Activated T-cell treated with anti-CD3 and anti-CD28 coated beads for 1 hour (primary cell): ENCODE measurements around the gene STPG4.
"Not testable (repeated sequence)": the region's sequence is repeated elsewhere in the genome, so short reads cannot be mapped to it uniquely, and the experiment has no call there.

Source experiments
- DNase-seq: peaks from one replicate; pipeline ENCODE4 v3.0.0-alpha.2; 2020; ENCODE audit warnings: low read depth

STPG4 gene, protein sequence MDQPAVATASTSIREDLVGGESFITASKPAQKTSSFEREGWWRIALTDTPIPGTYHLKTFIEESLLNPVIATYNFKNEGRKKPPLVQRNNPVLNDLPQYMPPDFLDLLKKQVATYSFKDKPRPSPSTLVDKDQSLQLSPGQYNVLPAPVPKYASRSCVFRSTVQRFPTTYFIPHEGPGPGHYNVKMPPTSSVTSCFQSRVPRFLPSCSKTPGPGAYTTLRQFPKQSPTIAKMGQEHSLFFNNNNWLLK

GRCh38 chr2:47155091-47155876, at the start of gene STPG4:
STPG4 (minus strand) TSS chr2:47155308; CDS start chr2:47155251, 57 bp downstream.
- no peak for DNase-seq

- no peak for DNase-seq
Observed at GRCh38 chr2:47204691-47205090, 49.6 kb upstream of the STPG4 start.

- DNase-seq = no peak
Observed at GRCh38 chr2:47203995-47204394, 48.9 kb upstream of the STPG4 start.

DNA sequence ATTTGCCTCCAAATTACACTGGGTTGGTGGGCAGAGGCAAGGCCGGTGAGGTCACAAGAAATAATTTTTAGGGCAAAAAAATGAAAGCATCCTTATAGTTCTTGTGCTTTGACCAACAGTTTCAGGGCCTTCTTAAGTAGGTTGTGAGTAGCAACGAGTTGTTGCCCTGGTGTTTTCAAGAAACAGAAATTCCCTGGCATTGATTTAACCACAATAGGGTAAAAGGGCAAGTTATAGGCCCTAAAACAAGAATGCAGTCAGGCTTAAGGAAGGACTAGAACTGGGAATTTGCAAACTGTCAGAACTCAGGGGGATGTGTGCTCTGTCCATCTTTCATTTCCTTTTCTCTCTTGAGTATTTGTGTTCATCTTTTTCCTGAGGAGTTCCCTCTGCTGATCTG, 46.1 kb upstream of the STPG4 start:
- DNase-seq = no peak

DNA sequence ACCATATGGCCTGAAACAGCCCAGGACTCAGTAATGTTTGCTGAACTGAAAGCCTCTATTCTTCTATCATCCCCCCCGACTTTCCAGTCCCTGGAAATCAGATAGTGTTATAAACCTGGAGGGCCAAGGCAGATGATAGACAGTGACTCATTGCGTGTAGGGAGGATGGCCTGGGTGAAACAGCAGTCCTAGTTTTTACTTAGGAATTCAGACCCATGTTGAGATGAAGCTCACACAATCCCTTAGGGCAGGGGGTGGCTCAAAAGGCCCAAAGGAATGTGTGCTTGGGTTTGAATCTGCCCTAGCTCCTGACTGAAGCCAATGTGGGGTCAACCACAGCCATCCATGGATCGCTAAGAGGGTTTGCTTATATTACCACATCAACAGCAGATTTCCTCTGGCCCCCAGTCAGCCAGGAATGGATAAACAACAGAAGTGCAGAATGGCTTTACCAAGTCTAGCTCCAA, 43.9 kb upstream of the STPG4 start:
- DNase-seq = no peak

DNA sequence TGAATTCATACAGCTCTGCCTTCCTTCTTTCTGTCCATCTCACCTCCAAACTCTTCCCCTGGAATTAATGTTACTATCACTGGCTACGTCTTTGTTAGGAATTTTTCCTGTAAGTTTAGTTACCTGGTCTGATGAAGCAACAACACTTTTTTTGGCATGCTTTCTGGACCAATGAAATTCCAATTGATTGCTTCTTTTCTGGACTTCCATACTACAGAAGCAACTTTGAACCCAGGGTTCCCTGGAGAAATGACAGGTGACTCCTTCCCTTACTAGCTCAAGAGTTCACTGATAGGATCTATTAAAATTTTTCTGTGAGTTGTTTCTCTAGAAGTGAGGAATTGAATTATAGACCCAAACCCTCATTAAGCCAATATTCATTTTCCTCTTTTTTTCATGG, 41.4 kb upstream of the STPG4 start:
- DNase-seq = no peak

GRCh38 chr2:47196046-47196445, 40.9 kb upstream of the STPG4 start:
- DNase-seq = no peak

DNA sequence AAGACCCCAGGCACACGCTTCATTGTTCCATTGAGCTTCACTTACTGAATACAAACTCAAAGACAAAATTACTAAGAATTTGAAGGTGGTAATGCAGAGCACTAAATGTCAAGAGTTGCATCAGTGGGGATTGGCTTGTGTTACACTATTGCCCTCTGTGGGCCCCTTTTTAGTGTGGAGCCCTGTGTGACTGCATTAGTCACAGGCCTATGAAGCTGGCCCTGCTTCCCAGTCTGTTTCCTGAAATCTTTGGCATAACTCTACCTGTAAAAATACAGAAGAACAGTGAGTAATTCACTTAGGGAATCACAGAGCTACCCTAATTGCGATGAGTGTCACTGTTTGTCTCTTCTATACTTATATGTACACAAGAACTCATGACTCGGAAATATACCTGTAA, 40.0 kb upstream of the STPG4 start:
- no peak for DNase-seq

- no peak for DNase-seq
Observed at GRCh38 chr2:47194410-47194809, 39.3 kb upstream of the STPG4 start.

DNA sequence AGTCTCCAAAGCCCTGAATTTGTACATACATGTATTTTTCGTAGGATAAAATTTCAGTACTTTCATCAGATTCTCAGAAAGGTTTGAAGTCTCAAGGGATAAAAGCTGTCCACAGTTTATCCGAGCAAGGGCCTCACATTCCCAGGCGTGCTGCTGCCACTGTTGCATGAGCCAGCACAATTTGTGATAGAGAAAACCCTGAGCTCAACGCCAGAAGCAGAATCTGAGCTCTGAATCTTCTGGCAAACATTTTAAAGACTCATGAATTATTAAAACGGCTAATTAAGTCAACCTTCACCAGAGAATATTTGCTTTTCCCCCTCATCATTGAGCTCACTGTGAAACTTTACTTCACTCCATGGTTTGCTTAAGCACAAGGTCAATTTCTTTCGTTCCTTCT, 38.5 kb upstream of the STPG4 start:
- no peak for DNase-seq

DNA sequence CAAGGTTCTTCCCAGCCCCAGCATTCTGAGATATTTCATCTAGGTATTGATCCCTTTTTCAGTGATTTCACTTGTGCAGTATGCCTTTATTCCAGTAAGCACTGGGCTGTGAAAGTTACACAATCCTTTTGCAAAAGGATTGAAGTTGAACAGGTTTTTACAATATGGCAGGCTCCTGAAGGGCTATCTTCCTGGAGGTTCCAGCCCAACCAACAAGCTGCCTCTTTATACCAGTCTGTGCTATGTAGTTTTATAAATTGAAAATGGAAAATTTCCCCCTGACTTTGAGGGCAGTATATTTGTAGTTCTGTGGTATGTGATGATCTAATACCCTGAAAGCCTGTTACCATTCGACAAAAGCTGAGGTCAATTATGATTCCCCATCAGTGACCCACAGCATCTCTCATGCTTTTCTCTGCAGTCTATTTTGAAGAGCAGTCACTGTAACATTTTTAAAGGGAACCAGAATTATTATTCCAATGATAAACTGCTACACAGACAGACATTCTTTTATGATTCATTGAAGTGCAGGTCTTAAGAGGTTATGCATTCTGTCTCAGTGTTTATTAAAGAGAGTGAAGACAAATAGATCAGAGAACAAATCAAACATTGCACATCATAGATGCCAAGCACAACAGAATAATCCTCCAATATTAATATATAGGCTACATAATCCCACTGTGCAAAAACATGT, 35.2 kb upstream of the STPG4 start:
- no peak for DNase-seq

GRCh38 chr2:47189635-47190034, 34.5 kb upstream of the STPG4 start:
- DNase-seq = no peak

DNA sequence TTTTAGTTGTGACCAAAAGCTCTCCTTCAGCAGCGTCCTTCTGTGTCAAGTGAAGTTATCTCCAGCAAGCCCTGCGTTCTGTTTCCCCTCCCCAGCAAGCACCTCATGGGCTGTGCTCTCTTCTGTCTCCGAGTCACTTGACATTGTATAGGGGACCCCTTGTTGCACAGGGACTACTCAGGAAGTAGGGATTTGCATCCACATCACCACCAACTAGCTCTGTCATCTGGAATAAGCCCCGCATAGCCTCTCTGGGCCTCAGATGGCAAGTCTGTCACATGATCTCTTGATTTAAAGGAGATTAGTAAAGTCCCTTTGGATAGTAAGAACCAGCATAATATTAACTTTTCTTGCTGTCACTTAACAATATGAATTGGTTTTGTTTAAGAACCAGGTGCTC, 32.0 kb upstream of the STPG4 start:
- DNase-seq = no peak

DNA sequence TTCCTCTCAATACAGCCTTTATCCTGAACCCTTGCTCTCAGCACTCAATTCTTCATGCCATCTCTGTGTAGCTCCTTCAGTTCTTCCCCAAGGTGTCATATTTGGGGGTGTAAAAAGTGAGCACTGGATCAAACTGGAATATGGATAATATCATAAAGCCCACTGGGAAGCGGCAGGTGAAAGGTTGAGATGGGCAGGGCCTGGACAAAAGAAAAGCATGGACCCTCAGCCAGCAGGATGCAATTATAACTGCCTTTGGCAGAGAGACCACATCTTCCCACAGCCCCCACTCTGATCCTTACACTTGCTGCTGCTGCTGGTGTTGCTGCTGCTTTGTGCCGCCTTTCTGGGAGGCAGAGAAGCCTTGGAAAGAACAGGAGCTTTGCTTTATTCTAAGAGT, 31.2 kb upstream of the STPG4 start:
- DNase-seq = no peak

DNA sequence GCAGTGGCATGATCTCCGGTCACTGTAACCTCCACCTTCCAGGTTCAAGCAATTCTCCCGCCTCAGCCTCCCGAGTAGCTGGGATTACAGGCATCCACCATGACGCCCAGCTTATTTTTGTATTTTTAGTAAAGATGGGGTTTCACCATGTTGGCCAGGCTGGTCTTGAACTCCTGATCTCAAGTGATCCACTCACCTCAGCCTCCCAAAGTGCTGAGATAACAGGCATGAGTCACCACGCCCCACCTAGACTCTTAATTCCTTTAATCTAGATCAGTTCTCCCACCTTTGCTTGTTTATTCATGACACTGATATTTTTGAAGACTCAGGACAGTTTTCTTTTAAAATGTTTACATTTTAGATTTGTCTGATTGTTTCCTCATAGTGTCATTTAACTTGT, 30.0 kb upstream of the STPG4 start:
- not testable (repeated sequence) for DNase-seq

DNA sequence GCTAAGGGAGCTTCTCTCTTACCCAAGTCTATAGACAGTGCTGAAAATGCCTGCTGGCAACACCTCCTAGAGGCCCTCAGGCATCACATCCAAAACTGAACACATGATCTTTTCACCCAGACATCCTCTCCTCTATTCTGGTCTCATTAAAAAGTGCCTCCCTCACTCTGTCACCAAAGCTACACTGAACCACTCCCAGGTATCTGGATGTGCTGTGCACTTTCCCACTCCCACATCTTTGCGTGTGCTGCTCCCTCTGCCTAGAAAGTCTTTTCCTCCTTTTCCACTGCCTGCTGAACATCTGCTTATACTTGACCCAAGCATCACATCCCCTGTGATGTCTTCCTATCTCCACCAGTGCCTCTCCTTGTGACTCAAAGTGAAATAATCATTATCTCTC, 26.1 kb upstream of the STPG4 start:
- no peak for DNase-seq

- no peak for DNase-seq
Observed at GRCh38 chr2:47180531-47180930, 25.4 kb upstream of the STPG4 start.

DNA sequence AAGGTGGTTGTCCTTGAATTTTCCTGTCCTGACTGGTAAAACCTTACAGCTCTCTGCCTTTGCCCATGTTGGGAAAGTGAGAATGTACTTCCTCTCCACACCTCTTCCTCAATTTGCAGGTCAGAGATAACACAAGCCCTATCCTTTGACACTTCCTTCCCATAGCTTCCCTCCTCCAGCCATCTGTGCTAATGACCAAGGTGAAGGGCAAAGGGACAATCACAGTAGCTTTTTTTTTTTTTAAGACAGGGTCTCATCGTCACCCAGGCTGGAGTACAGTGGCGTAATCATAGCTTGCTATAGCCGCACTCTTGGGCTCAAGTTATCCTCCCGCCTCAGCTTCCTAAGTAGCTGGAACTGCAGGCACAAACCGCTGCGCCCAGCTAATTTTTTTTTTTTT, 24.3 kb upstream of the STPG4 start:
- no peak for DNase-seq

DNA sequence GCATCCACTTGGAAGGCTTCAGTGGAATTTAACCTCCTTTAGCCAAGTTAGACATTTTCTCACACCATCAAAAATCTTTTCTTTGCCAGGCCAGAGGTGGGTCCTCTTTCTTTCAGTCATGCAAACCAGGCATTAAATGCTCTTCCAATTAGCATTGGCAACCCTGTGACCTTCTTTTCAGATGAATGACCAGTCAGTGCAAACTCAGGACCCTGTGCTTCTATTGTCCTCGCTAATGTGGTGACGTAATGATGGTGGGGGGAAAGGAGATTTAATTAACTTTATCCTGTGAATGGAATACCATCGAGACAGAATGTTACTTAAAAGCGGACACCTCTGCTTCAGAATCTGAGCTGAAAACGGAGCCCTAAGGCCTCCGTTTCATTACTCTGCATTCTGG, 23.2 kb upstream of the STPG4 start:
- no peak for DNase-seq

DNA sequence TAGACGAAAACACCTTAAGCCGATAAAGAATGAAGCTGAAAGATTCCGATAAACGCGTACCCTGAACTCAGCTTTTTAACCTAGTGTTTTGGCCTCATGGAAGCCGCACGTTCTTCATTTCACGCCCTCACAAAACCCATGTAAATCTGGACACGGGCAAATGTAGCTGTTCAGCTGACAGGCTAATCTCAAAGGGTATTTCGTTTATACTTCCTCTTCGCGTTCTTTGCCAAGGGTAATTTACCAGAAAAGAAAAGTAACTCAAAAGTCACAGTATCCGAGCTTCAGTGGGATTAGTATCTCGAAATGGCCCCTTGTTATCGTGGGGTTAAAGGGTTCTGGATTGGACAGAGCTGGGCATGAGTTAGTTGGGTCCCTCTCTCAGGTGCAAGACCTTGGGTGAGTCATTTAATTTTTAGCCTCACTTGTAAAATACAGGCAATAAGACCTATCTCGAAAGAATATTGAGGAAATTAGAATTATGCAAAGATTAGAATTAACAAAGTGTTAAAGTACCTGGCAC, 22.0 kb upstream of the STPG4 start:
- no peak for DNase-seq

GRCh38 chr2:47174733-47175361, 19.7 kb upstream of the STPG4 start:
- DNase-seq = no peak

DNA sequence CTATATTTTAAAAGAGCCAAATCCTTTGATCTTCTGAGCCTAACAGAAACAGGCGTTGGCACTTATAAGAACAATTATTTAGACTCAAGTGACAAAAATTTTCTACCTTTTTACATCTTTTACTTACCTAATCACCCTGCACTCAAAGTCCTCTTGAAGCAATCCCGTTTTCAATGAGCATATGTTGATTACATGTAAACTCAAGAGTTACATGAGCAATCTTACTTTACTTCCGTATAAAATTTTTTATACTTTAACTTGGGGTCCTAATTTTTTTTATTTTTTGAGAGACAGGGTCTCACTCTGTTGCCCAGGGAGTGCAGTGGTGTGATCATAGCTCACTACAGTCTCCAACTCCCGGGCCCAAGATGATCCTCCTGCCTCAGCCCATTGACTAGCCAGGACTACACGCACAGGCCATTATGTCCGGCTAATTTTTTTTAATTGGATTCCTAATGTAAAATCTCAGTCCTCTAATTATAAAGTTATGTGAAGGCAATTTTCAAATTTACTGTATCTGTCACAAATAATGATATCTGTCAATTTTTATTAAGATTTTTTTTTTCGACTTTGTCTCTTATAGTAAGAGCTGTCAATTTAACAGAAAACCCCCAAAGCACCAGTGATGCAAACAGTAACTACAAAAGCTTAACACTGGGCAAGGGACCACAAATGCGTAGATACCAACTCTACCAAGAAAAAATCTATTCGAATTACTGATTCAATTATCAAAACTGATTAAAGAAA, 19.1 kb upstream of the STPG4 start:
- no peak for DNase-seq
